ENCODE results near the gene SLC5A6. TPM values are rescaled to one million over a fixed set of nuclear protein-coding genes. Genes with fewer than 3 reads are reported as not detected.
A peak's percentile ranks its signal among the peaks of the same experiment; 100 is the strongest.

SLC5A6 gene
- 10 to 100 TPM; 29.6 to 48.6 (median 39.4) TPM for polyA plus RNA-seq (ENCODE audit: insufficient read length in 4 of 4)

- DNase-seq (ENCODE audit: low read depth in 4 of 4, low spot score in 2 of 4): peak; percentile 82 to 92 (median 88)
Observed at GRCh38 chr2:27211943-27212625, at the start of gene SLC5A6, which contains the start of gene ATRAID. Gene SLC5A6 (minus strand): TSS chr2:27212268. CDS start chr2:27207650, 4,618 bp downstream. Gene ATRAID (plus strand): TSS chr2:27212041. CDS start chr2:27212369, 328 bp downstream.

- DNase-seq (ENCODE audit: low read depth in 4 of 4, low spot score in 2 of 4): no peak
Observed at GRCh38 chr2:27261241-27261925, 49.3 kb upstream of the SLC5A6 start.

- no peak for DNase-seq (ENCODE audit: low read depth in 4 of 4, low spot score in 2 of 4)
Observed at GRCh38 chr2:27258051-27258450, 46.0 kb upstream of the SLC5A6 start.

- DNase-seq (ENCODE audit: low read depth in 4 of 4, low spot score in 2 of 4): no peak
Observed at GRCh38 chr2:27256855-27257454, 44.9 kb upstream of the SLC5A6 start.

- DNase-seq (ENCODE audit: low read depth in 4 of 4, low spot score in 2 of 4): no peak
Observed at GRCh38 chr2:27255660-27256059, 43.6 kb upstream of the SLC5A6 start.

- DNase-seq (ENCODE audit: low read depth in 4 of 4, low spot score in 2 of 4): no peak
Observed at GRCh38 chr2:27255187-27255586, 43.1 kb upstream of the SLC5A6 start.

GRCh38 chr2:27251766-27252165 is 39.7 kb upstream of the SLC5A6 start:
- DNase-seq (ENCODE audit: low read depth in 4 of 4, low spot score in 2 of 4): no peak

GRCh38 chr2:27250652-27251379 is 38.7 kb upstream of the SLC5A6 start:
- no peak for DNase-seq (ENCODE audit: low read depth in 4 of 4, low spot score in 2 of 4)

GRCh38 chr2:27249891-27250651 is 38.0 kb upstream of the SLC5A6 start:
- no peak for DNase-seq (ENCODE audit: low read depth in 4 of 4, low spot score in 2 of 4)

- no peak for DNase-seq (ENCODE audit: low read depth in 4 of 4, low spot score in 2 of 4)
Observed at GRCh38 chr2:27249159-27249890, 37.3 kb upstream of the SLC5A6 start.

- DNase-seq (ENCODE audit: low read depth in 4 of 4, low spot score in 2 of 4): no peak
Observed at GRCh38 chr2:27247893-27248292, 35.8 kb upstream of the SLC5A6 start.

GRCh38 chr2:27245626-27246025 is 33.6 kb upstream of the SLC5A6 start:
- DNase-seq (ENCODE audit: low read depth in 4 of 4, low spot score in 2 of 4): no peak

- DNase-seq (ENCODE audit: low read depth in 4 of 4, low spot score in 2 of 4): no peak
Observed at GRCh38 chr2:27245116-27245515, 33.0 kb upstream of the SLC5A6 start.

- DNase-seq (ENCODE audit: low read depth in 4 of 4, low spot score in 2 of 4): no peak
Observed at GRCh38 chr2:27243391-27244130, 31.5 kb upstream of the SLC5A6 start.

- DNase-seq (ENCODE audit: low read depth in 4 of 4, low spot score in 2 of 4): no peak
Observed at GRCh38 chr2:27242614-27242951, 30.5 kb upstream of the SLC5A6 start.

- no peak for DNase-seq (ENCODE audit: low read depth in 4 of 4, low spot score in 2 of 4)
Observed at GRCh38 chr2:27241761-27242613, 29.9 kb upstream of the SLC5A6 start.

- DNase-seq (ENCODE audit: low read depth in 4 of 4, low spot score in 2 of 4): no peak
Observed at GRCh38 chr2:27240406-27240805, 28.3 kb upstream of the SLC5A6 start.

- no peak for DNase-seq (ENCODE audit: low read depth in 4 of 4, low spot score in 2 of 4)
Observed at GRCh38 chr2:27238976-27239375, 26.9 kb upstream of the SLC5A6 start.
